ENCODE results near the gene KLHDC9.

- TF ChIP-seq ZNF274 (IDR thresholded peaks at IDR 0.05; ENCODE audit: low read depth, low read length) = no peak
- TF ChIP-seq YY1 (IDR thresholded peaks at IDR 0.05; ENCODE audit: insufficient read depth, insufficient read length) = no peak
- no peak for TF ChIP-seq SUZ12 (IDR thresholded peaks at IDR 0.05; ENCODE audit: extremely low read depth, insufficient read depth, insufficient read length)
These were observed 43.4 kb upstream of the KLHDC9 start for GRCh38 chr1:161054805-161055204.

All from NT2/D1 (cell line).